ELR (cell line): ENCODE measurements around the gene KRTAP6-1.

Source experiments
- DNase-seq: peaks from one replicate; pipeline ENCODE4 v3.0.0-alpha.2; 2015; ENCODE audit warnings: low read depth

Gene KRTAP6-1

GRCh38 chr21:30613836-30614235 is at the start of gene KRTAP6-1:
Gene KRTAP6-1, minus strand, starts transcription at chr21:30613930. Its CDS starts 26 bp downstream, at chr21:30613904.
- DNase-seq: no peak

- no peak for DNase-seq
These were observed 39.2 kb upstream of the KRTAP6-1 start for GRCh38 chr21:30652891-30653290.

GRCh38 chr21:30646904-30647414 is 33.2 kb upstream of the KRTAP6-1 start:
- no peak for DNase-seq

GRCh38 chr21:30642564-30642963 is 28.8 kb upstream of the KRTAP6-1 start, which contains the start of gene KRTAP20-3:
Gene KRTAP20-3, plus strand, starts transcription at chr21:30642864.
- no peak for DNase-seq

- no peak for DNase-seq
These were observed 25.0 kb upstream of the KRTAP6-1 start for GRCh38 chr21:30638686-30639085.

GRCh38 chr21:30634906-30635305 is 21.2 kb upstream of the KRTAP6-1 start, which contains the start of gene KRTAP20-2:
Gene KRTAP20-2, plus strand, starts transcription at chr21:30635206. Its CDS starts 58 bp downstream, at chr21:30635264.
- DNase-seq: no peak

- no peak for DNase-seq
These were observed 15.5 kb upstream of the KRTAP6-1 start for GRCh38 chr21:30629200-30629599.

- DNase-seq: no peak
These were observed 14.4 kb upstream of the KRTAP6-1 start for GRCh38 chr21:30628109-30628508.

GRCh38 chr21:30625449-30626165 is 11.9 kb upstream of the KRTAP6-1 start:
- DNase-seq: no peak

GRCh38 chr21:30623362-30623761 is 9.6 kb upstream of the KRTAP6-1 start:
- DNase-seq: no peak

- DNase-seq: no peak
These were observed 6.8 kb upstream of the KRTAP6-1 start, which contains the start of gene KRTAP20-4 for GRCh38 chr21:30620522-30620921. Gene KRTAP20-4, plus strand, starts transcription at chr21:30620627.

GRCh38 chr21:30620080-30620479 is 6.3 kb upstream of the KRTAP6-1 start:
- DNase-seq: no peak

GRCh38 chr21:30616125-30616524 is 2.4 kb upstream of the KRTAP6-1 start, which contains the start of gene KRTAP20-1:
Gene KRTAP20-1, plus strand, starts transcription at chr21:30616425. Its CDS starts 30 bp downstream, at chr21:30616455.
- no peak for DNase-seq

GRCh38 chr21:30615199-30615598 is 1.5 kb upstream of the KRTAP6-1 start:
- DNase-seq: no peak

GRCh38 chr21:30612132-30612531 is 1.6 kb downstream of the KRTAP6-1 start:
- no peak for DNase-seq

- DNase-seq: no peak
These were observed 7.8 kb downstream of the KRTAP6-1 start for GRCh38 chr21:30605968-30606367.

- no peak for DNase-seq
These were observed 12.9 kb downstream of the KRTAP6-1 start, which contains the start of gene KRTAP22-1 for GRCh38 chr21:30600787-30601186. Gene KRTAP22-1, plus strand, starts transcription at chr21:30601087.

GRCh38 chr21:30598802-30599201 is 14.9 kb downstream of the KRTAP6-1 start, which contains the start of gene KRTAP6-2:
Gene KRTAP6-2, minus strand, starts transcription at chr21:30598902. Its CDS starts 28 bp downstream, at chr21:30598874.
- DNase-seq: no peak

- DNase-seq: no peak
These were observed 21.6 kb downstream of the KRTAP6-1 start, which contains the start of gene KRTAP6-3 for GRCh38 chr21:30592140-30592539. Gene KRTAP6-3, plus strand, starts transcription at chr21:30592440. Its CDS starts 6 bp downstream, at chr21:30592446.

- DNase-seq: no peak
These were observed 23.4 kb downstream of the KRTAP6-1 start, which contains the start of gene KRTAP22-2 for GRCh38 chr21:30590297-30590696. Gene KRTAP22-2, minus strand, starts transcription at chr21:30590397.

GRCh38 chr21:30582870-30583269 is 30.9 kb downstream of the KRTAP6-1 start:
- no peak for DNase-seq

GRCh38 chr21:30580132-30580531 is 33.6 kb downstream of the KRTAP6-1 start:
- DNase-seq: no peak

GRCh38 chr21:30579346-30579745 is 34.4 kb downstream of the KRTAP6-1 start:
- no peak for DNase-seq
